GM19240 (cell line): ENCODE data around the gene LIPC.

Experiments
- DNase-seq: peaks from one replicate; pipeline ENCODE4 v3.0.0; 2011; ENCODE audit warnings: low spot score; ENCODE audit not compliant: insufficient read length

The LIPC gene

DNA sequence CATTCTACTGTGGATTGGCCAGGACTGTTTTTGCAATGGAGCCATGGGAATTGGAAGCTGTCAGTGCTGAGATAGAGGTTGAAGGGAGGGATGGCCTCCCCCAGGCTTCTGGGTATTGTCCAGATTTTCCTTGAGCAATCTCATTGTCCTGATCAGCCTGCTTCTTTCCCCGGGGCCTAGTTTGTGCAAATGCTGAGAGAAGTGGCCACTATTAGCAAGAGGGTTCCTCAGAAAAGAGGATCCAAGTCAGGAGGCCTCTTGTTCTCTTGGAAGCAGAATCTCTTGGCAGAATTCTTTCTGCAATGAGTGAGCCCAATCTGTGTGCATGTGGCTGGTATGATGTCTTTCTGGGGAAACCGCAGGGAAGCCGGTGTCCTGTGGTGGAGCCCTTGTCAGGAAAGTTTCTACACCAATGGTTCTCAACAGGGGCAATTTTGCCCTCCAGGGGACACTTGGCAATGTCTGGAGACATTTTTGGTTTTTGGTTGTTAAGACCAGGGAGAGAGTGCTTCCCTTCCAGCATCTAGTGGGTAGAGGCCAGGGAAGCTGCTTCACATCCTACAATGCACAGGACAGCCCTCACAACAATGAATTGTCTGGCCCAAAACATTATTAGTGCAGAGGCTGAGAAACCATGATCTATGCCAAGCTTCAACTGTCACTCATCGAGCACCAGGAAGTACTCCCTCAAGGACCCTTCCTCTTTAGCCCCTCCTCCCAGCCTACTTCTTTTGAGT lies 2.0 kb downstream of the LIPC start:
- DNase-seq: no peak

DNA sequence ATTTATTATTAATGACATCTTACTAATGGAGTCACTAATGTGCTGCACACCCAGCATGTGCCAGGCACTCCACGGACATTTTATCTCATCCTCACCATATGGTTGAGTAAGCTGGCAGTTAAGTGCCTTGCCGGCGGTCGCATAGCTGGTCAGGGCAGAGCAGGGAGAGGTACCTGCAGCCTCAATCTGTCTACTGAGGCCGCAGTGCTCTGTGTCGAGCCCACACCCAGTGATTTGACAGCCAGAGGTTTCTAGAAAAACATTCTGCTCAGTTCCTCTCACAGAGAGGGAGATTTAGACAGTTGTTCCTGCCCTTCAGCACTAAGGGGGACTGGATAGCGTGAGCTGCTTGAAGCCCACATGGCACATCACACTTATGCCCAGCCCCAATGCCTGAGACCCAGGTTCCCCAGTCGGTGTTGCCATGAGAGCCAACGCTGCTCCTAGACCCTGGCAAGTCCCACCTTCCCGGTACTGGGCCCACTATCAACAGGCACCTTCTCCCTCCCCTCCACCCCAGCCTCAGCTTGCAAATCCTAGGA lies 2.6 kb downstream of the LIPC start:
- DNase-seq: no peak

DNA sequence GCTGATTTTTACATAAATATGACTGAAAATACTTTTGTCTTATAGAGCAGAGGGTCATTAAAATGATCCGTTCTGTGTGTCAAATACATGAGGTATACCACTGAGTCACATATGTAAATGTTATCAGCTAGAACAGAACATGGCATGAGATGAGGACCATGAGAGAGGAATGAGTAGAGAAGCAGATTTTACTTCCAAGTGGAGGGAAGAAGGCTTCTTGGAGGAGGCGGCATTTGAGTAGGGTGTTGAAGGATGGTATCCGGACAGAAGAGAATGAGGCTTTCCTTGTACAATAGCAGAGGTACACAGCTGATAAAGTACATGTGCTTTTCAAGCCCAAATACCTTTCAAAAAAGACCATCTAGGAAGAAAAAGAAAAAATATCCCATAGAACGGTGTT lies 4.8 kb downstream of the LIPC start:
- no peak for DNase-seq

DNA sequence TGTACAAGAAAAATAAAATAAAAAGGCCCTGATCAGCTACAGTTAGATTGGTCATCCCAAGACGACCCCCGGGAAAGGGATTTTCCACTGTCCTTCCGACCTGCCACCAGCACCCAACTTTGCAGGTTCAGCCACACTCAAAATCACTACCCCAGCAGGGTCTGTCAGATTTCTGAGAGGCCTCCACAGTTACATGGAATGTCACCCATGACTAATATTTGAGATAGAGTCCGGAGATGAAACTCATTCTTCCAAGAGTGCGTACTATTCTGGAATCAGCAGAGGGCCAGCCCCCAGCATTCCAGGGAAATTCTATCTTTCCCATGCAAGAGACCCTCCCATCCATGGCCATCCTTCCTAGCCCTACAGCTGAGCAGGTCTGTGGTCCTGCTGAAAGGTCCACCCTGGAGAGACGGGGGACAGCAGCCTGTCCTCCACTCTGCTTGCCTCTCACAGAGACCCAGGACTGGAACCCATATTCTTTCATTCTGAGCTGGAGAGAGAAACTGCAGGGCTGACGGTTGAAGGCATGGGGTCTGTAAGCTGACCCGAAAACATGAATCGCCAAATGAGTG lies 5.8 kb downstream of the LIPC start:
- no peak for DNase-seq

DNA sequence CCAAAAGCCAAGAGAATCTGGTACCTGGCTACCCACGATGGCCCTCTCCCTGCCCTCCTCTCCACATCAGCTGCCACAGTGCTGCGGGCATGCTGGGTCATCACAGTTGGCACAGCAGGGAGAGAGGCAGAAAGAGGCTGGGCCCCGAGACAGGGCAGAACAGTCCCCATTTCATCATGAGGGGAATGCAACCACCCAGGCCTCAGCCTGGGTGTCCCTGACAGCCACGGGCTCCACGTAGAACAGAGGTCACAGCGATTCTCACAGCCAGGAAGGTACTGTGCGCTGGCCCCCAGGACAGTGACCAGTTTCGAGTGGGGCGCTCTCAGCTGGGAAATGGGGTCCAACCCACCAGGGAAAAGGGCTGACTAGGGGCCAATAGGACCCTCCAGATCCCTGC lies 6.3 kb downstream of the LIPC start:
- no peak for DNase-seq

DNA sequence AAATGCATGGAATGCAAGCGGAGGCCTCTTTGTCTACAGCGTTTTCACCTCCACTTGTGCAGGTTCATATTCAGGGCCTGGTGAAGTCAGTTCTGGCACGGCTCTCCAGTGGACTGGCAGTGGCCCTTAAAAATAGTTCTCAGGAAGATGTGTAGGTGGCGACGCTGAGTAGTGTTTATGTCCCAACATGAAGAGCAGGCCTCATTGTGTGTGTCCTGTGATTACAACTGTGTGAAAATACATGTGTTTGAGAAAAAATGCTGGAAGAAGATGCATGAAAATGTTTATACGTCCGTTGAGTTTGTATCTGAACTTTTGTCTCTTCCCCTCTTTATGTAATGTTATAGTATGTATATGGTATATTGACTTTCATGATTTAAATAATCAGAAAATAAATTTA lies 7.2 kb downstream of the LIPC start:
- no peak for DNase-seq

DNA sequence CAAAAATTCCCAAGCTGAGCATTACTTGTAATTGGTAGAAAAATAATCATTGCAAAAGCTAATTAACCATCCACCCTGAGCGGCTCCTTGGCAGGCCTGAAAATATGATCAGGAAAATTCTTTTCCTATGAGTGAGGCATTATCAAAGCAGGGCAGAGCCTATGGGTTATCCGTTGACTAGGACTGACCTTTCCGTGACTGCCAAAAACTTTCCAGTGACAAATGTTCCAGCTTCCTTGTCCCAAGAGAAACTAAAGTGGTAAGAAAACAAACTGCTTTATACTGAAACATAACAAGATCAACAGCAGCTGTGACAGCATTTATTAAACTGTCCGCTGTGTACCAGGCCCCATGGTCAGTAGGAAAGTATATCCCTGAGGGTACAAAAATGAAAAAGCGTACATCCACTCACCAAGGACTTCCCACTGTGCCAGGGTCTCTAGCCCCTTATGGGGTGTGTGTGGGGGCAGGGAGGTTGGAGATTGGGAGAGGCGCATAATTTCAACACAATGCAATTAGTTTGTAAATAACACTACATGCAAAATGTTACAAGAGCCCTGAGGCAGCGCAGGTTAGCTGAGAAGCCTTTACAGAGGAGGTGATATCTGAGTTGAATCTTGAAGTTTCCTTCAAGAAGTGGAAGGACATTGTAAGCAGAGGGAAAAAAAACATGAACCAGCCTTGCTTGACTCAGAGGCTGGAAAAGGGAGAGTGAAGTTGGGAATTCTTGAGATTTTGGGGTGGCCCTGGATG lies 8.5 kb downstream of the LIPC start:
- no peak for DNase-seq

DNA sequence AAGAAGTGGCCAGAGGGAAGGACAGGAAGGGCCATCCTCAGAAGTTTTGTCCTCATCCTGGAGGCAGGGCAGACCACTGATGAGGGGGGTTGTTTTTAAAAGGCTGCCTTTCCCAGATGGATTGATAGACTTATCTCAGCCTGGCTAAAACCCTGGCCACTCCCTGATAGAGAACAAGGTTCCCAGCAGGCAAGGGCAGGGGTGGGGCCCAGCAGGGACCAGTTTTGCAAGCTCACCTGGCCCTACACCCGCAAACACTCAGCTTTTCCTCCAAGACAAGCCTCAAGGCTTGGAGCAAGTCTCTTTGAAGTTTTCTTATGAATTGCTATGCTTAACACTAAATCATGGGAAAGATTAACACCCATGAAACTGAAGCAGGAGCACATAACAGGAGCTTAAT lies 9.1 kb downstream of the LIPC start:
- DNase-seq: no peak

DNA sequence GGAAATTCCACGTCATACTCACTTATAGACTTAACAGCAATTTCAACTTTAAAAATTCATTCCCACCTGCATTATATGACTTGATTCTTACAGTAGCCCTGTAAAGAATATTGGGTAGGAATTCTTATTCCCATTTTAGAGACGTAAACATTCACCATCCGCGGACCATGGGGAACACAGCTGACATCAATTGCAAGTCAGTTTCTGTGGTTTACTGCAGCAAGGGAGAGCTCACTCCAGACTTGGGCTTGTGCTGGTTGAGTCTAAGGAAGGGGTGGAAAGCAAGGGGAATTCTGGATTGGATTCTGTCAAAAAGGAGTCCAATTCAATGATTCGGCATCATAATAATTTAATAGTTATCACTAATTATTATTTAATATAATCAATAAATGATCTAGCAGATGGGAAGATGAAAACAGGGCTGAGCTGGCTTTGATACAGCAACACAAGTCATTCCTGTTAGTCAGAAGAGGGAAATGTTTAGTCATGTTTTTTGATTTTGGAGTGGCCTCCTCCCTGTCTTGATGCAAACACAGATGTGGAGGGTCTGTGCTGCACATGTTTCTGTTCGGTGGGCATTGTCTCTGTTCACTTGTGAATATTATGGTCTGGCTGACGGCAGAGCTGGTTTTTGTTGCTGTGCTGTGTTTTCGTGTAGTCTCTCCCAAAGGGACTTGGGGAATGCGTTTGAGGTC lies 9.7 kb downstream of the LIPC start:
- no peak for DNase-seq

DNA sequence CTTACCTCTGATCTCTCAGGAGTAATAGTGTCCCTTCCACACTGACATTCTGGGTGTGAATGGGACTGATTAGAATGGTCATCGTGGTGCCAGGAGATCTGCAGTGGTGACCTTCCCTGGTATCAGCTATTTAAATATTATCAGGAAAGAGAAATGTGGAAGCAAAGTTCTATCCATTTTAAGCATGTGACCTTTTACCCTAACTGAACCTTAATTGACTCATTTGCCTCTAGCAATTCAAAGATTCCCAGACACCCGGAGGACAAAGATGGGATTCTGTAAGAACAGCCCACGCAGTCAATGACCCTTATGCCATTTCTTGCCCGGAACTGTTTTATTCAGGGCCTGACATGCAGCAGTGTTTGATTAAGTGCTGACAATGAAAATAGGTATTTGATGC lies 10.3 kb downstream of the LIPC start:
- DNase-seq: no peak

DNA sequence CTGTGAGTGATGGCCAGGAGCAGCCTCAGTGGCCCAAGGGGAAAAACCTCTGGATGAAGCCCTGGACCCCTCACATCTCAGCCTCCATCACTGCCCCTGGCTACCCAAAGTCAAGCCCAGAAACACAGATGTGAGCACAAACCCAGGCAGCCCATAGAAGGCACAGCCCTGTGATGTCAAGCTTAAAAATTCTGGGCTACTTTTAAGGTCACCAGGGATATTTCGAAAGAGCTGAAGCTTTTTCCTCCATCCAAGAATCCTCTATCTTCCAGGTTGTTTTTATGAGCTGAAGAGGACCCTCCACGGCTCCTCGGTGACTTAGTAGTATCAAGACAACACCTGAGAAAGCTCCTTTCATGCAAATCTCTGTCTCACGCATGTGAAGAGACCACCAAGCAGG lies 11.5 kb downstream of the LIPC start:
- DNase-seq: no peak

DNA sequence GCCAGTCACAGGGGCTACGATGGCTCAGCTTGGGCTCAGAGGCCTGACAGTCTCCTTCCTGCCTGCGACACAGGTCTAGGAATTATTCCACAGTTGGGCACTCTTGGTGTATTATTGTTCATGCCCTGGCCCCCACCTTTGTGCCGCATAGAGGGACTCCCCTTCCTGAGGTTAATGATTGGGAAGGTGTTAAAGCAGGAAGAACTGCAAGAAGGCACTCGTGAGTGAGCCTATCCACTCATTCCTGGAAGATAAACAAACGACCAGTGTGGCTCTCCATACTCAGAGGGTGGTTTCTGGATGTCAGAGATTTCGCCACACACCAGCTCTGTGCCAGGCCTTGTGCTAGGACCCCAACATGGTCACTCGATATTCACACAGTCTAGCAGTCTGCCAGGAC lies 12.3 kb downstream of the LIPC start:
- DNase-seq: no peak

DNA sequence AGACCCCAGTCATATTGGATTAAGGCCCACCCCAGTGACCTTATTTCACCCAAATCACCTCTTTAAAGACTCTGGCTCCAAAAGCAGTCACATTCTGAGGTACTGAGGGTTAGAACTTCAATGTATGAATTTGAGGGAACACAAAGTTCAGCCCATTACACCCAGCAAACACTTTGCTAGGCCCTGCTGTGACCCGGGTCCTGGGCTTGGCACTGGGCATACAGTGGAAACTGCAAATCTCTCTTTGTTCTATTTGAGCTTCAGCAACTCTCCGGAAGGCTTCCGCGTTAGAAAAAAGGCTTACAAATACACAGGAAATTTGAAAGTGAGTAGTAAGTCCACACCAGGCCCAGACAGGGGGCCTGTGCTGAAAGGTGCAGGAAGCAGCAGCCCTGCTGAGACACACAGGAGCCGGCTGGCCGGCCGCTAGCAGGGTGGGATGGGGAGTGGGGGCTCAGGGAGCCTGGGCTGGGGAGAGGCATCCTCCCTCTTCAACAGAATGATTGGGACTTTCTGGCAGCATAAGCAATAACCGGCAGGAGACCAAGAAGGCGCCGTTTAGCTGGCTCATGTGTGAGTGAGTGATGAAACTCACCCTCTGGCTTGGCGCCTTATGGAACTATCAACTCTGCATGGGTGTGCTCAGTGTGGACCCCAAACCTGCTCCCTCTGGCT lies 13.0 kb downstream of the LIPC start:
- no peak for DNase-seq

DNA sequence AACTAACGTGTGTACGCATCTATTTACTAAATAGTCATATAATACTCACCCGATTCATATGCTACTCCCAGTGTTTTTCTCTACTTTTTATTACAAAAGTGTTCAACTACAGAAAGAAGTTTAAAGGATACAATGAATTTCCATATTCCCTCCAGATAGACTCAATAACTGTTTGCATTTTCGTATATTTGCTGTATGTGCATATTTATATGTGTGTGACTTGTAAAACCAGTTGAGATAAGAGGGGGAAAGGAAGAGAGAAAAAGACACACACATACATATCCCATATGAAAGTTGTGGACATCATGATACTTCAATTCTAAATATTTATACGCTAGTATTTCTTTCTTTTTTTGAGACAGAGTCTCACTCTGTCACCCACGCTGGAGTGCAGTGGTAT lies 14.1 kb downstream of the LIPC start:
- no peak for DNase-seq

DNA sequence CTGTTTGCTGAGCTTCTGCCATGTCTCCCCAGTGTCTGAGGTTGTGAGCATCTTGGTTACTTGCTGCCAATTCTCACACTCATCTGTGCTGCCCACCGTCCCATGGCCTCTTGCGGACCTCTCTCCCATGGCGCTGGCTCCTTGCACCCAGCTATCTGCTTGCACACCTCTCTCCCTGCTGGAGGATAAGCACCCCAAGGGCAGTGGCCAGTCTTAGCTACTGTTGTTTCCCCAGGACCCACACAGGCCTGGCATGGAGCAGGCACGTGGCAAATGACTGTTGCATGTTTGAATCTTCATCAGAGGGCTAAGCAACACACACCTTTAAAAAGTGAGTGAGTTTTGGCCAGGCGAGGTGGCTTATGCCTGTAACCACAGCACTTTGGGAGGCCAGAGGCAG lies 14.7 kb downstream of the LIPC start:
- no peak for DNase-seq

DNA sequence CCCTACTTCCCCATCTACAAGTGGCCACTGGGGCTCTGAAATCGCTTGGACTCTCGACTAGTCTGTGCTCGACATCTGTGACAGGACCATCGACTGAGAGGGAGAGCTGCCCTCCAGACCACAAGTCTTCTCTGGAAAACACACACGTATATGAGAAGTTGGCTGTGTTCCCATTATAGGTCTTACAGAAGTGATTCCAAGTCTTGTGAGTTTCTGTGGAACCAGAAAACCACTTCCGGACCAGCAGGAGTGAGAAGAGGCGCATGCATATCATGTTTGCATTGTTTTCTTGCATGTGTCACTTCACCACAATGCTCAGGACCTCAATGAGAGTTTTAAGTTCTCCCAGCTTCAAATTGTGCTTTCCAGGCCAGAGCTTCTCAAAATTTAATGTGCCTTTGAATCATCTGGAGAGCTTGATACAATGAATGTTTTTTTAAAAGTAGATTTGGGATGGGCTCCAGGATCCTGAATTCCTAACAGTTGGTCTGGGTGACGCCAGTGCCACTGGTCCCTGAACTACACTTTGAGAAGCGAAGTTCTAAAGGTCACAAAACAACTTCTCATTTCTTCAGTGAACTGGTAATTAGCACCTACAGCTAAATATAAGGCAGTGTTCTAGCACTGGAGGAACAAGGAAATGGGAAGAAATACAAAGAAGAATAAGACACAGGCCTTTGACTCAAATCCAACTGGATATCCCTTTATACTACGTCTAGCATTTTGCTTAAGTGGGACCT lies 15.7 kb downstream of the LIPC start:
- no peak for DNase-seq

DNA sequence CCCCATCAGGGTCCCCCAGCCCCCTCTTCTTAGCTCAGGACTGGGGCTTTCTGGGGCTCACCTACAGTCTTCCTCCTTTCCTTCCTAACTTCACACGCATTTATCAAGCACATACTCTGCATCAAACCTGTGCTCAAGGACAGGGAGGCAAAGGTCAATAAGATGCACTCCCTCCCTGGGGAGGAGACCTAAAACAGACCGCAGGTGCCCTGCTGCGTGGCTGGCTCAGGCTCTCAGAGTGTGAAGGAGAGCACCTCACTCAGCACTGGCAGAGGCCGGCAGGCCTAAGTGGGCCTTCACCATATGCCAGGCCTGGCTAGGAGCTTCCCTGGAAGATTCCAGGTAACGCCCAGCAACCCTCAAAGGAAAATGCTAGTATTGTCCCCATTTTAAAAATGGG lies 16.5 kb downstream of the LIPC start:
- DNase-seq: no peak

DNA sequence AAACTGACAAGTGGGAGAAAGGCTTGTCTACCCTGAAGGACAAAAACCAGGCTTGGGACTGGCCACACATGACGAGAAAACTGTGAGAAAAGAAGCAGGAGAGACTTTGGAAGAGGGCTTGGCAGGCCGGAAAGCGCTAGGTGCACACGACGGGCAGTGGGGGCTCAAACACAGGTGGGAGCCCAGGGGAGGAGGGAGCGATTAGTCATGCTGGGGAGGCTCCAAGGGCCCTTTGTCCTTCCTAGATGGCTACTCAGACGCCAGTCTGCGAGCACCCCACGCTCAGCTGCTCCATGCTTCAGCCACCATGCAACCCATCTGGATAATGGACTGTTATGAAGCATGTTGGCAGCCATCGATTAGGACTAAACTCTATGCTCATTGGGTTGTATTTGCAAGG lies 17.1 kb downstream of the LIPC start:
- DNase-seq: no peak

DNA sequence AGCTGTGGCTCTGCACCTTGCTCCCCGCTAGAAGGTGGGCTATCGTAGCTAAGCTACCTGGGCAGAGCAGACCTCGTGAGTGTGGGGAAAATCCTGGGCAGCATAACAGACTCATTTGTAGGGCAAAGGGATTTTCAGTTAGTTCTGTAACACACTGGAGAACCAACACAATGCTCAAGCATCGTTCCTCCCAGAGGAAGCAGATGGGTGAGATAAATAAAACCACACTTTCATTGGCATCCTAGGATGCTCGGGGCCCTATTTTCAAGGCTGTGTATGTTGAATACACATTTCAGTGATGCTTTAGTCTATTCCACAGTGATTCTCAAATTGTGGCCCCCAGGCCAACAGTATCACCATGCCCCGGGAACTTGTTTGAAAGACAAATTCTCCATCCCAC lies 20.0 kb downstream of the LIPC start:
- DNase-seq: no peak

DNA sequence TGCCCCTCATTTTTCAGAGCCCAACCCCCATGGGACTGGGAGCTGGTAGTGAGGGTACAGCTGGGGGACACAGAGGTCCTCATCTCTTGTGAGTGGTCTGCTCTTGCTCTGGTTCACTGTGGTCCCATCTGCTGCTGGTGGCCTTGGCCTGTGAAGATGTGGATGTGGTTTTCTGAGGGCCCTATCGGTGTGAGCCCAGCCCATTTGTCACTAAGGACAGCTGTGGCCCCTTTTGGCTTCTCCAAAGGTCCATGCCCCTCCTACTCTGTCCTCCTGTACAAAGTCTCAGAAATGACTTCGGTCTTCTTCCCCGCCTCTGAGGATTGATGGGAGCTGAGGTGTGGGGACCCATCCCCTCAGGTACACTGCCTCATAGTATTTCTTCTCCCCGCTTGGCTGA lies 21.0 kb downstream of the LIPC start:
- DNase-seq: no peak
